ENCODE data around the gene LHX1.

Gene LHX1

DNA sequence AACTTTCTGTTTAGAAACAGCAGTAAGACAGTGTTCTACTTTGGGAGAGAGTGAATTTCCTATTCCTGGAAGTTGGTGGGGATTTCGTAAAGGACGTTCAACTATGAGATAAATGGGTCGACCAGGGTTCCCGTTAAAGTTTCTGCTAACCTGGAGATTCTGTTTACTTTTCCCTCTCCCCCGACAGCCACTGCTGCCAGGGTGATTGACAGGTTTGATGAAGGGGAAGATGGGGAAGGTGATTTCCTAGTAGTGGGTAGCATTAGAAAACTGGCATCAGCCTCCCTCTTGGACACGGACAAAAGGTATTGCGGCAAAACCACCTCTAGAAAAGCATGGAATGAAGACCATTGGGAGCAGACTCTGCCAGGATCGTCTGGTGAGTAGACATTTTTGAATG lies 12.8 kb downstream of the LHX1 start:
- in situ Hi-C loops (cut with MboI; ENCODE audit: low sequenced_read_pairs), result no loop called here

DNA sequence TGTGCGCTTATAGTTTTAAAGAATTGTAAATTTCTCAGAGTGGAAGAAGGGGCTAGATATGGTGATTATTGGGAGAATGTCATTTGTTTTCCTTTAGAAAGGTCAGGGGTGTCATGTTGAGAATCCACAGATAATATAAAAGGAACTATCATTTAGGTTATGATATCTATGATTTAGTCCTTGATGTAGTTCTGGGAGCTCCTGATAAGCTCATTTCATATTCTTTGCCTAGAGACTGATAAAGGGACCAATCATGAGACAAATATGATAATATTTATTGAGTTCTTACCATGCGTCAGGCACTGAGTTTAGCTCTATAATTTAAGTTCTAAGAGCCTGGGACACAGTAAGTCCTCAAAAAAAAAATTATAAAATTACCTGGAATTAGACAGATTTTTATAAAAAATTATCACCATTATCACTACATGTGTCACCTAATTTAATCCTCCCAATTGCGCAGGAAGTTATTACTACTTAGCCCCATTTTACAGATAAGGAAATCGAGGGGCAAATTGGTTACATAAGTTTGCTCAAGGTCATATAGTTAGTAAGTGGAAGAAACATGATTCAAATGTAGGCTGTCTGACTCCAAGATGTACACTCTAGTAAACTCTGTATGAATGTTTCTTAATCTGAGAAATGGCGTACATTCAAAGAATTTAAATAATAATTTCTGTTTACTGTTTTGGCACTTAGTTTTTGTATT lies 14.0 kb downstream of the LHX1 start:
- in situ Hi-C loops (cut with MboI; ENCODE audit: low sequenced_read_pairs), result no loop called here

- in situ Hi-C loops (cut with MboI; ENCODE audit: low sequenced_read_pairs), result no loop called here
Measured at GRCh38 chr17:36971508-36971907, 34.2 kb downstream of the LHX1 start.

- in situ Hi-C loops (cut with MboI; ENCODE audit: low sequenced_read_pairs), result no loop called here
Measured at GRCh38 chr17:36972186-36972700, 35.0 kb downstream of the LHX1 start.

DNA sequence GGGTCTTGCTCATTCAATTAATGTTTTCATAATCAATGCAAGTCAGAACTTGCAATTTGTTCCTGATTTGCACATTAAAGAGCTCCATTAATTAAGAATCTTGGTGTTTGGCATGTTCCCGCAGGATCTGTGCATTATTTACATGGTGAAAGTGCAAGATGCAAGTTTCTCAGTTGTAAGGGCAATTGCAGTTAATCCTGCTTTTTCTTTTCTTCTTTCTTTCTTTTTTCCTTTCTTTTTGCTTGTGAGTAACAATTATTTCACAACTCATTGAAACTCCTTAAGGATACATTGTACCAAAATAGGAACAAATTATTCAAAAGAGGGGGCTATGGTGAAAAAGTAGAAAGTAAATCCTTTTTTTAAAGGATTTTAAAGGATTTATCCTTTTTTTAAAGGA lies 35.6 kb downstream of the LHX1 start:
- in situ Hi-C loops (cut with MboI; ENCODE audit: low sequenced_read_pairs), result no loop called here

- in situ Hi-C loops (cut with MboI; ENCODE audit: low sequenced_read_pairs), result no loop called here
Measured at GRCh38 chr17:36975922-36976515, 38.7 kb downstream of the LHX1 start.

DNA sequence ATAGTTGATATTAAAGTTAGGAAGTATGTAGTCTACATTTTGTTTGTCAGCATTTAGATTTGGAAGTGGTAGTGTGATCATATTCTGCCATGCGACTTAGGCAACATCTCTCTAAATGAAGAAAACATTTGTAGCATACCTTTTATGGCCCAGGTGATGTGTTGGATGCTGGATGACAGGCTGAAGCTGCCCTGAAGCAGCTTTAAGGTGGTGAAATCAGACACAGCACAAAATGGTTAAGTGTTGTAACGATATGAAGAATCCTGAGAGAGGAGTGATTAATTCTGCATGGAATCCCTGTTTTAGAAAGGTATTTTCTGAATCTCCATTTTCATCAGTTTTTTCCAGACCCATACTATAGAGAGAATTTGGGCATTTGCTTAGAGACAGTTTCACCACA lies 39.8 kb downstream of the LHX1 start:
- in situ Hi-C loops (cut with MboI; ENCODE audit: low sequenced_read_pairs), result no loop called here

DNA sequence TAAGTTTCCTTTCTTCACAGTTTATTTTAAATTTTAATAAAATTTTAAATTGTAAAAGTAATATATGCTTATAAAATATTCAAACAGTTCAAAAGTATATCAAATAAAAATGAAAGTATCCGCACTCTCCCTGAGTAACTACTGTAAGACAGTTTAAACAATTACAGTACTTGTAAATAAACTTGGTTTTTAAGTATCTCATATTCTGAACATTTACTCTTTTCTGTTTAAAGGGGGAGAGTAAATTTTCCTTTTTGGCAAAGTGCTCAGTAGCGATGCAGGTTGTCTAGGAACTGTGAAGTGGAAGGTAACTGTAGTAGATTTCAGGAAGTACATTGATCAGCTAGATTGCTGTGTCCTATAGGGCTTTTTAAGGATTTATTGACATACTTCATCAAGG lies 40.3 kb downstream of the LHX1 start:
- in situ Hi-C loops (cut with MboI; ENCODE audit: low sequenced_read_pairs), result no loop called here

DNA sequence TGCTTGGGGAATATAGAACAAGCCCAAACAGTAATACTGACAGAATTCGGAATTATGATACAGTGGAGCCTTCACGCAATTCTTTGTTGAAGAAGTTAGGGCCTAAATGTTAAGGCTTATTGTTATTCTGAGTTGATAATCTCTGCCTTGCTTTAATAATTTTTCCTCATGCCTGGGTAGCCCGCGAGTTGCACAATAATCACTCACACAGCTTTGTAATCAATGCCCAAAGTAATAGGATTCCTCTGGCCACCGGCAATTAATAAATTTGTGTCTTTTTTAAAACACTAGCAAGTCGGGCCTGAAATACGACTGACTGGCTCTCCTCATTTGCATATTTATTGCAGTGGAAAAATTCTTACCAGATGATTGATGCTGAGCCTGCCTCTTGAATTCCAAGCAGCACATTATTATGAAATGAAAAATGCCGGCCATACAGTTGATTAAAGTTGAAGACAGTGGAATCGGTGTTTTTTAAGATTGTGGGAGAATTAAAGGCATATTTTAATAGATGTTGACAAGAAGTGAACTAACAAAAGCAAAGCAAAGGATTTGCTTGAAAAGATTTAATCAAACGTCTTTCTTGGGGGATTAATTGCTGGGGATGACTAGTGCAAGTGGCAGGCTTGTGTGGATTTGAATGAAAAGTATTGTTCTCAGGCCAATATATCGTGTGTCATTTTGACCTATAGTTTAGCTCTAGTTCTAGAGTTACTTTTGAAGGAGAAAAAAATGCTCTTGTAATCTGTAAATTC lies 41.7 kb downstream of the LHX1 start:
- in situ Hi-C loops (cut with MboI; ENCODE audit: low sequenced_read_pairs), result no loop called here

DNA sequence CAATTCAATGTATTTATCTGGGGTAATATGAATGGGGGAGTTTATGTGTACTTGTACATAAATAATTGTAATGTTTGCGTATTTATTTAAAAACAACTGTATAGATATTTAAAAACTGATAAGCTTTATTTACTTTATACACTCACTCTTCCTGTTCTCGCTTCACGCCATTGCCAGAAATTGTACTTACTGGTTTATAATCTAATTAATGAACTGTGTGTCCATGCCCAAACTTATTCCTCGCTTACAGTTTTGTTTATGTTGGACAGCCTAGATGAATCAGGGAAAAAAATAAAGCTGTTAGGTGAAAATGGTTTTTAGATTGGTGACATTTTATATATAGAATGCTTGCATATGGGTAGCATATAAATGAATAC lies 42.3 kb downstream of the LHX1 start:
- in situ Hi-C loops (cut with MboI; ENCODE audit: low sequenced_read_pairs), result no loop called here

- in situ Hi-C loops (cut with MboI; ENCODE audit: low sequenced_read_pairs), result no loop called here
Measured at GRCh38 chr17:36980280-36980761, 43.0 kb downstream of the LHX1 start.

- in situ Hi-C loops (cut with MboI; ENCODE audit: low sequenced_read_pairs), result no loop called here
Measured at GRCh38 chr17:36983618-36984017, 46.3 kb downstream of the LHX1 start.

DNA sequence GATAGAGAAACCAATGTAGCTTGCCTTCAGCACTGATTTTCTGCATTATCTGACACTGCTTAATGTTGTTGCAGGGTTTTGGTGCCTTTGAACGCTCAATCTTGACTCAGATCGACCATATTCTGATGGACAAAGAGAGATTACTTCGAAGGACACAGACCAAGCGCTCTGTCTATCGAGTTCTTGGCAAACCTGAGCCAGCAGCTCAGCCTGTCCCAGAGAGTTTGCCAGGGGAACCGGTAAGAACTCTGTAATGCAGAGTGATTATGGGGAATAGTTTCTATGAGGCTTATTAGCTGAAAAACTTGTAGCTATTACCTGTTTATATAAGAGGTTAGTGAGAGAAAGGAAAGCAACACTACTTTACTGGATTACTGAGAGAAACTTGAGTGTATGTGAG lies 51.9 kb downstream of the LHX1 start:
- in situ Hi-C loops (cut with MboI; ENCODE audit: low sequenced_read_pairs), result no loop called here

GRCh38 chr17:36992701-36993100 lies 55.4 kb downstream of the LHX1 start:
- in situ Hi-C loops (cut with MboI; ENCODE audit: low sequenced_read_pairs), result no loop called here

DNA sequence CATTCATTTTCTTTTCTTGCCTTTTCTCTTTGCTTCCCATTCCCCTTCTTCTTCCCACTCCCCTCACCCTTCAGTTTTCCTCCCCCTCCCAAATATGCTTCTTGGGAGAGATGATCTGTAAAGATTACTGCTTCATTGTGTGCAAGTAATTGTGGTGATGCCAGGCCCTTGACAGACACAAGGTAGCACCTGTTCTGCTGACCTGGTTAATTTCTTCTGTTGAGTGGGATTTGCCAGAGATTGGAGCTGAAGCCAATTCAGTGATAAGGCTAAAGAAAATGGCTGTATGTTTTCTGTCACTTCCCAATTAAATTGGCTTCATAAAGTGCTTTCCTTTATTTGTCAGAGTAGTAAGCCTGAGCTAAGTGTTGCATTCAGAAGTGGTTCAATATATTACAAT lies 56.0 kb downstream of the LHX1 start:
- in situ Hi-C loops (cut with MboI; ENCODE audit: low sequenced_read_pairs), result no loop called here

Measured in hTERT RPE-1 (cell line).